Dendritic cell treated with granulocyte-macrophage colony-stimulating factor and Interleukin-4, amounts not matched to agents 40 ng/mL and 50 ng/mL, for 4 days (primary cell): ENCODE results near the gene RAP1GAP2.

ENCODE experiments used
- H3K27ac Mint-ChIP-seq: one replicate; pipeline ENCODE4 v1.8.0; 2022; ENCODE audit warnings: mild to moderate bottlenecking, mixed read lengths
- H3K27me3 Mint-ChIP-seq: one replicate; pipeline ENCODE4 v1.8.0; 2022; ENCODE audit warnings: mild to moderate bottlenecking, mixed read lengths
- H3K36me3 Mint-ChIP-seq: one replicate; pipeline ENCODE4 v1.8.0; 2022; ENCODE audit warnings: low read depth, mixed read lengths
- H3K4me1 Mint-ChIP-seq: one replicate; pipeline ENCODE4 v1.8.0; 2022; ENCODE audit warnings: low read depth, mixed read lengths
- H3K4me3 Mint-ChIP-seq: one replicate; pipeline ENCODE4 v1.8.0; 2022; ENCODE audit warnings: mild to moderate bottlenecking, moderate library complexity, mixed read lengths
- H3K9me3 Mint-ChIP-seq: one replicate; pipeline ENCODE4 v1.8.0; 2022; ENCODE audit warnings: mixed read lengths
- intact Hi-C: fragments of 100-400 bp; cut with micrococcal nuclease; formaldehyde crosslinking; loops from one replicate; pipeline ENCODE4 v1.15.0; 2022

The RAP1GAP2 gene

DNA sequence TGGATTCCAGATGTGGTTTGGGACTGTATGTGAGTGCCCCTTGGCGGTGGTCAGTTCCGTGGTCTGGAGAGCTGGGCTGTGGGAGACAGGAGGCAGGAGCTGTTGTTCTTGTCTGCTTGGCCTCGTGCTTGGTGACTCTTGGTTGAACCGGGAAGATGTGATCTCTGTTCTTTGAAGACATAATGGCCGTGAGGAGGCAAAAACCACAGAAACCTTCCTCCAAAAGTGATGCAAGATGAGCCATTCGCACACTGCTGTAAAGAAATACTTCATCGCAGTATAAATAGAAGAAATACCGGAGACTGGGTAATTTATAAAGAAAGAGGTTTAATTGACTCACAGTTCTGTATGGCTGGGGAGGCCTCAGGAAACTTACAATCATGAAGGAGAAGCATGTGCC lies 128.8 kb downstream of the RAP1GAP2 start:
- H3K4me1 Mint-ChIP-seq: peaks cover 26% of the 10 kb centered on the region
- H3K36me3 Mint-ChIP-seq: peaks cover 21% of the 10 kb centered on the region
- intact Hi-C loops: no loop called here
- H3K4me3 Mint-ChIP-seq: no peak overlapping the region
- H3K27ac Mint-ChIP-seq: peak overlapping the region; percentile 53
- H3K27me3 Mint-ChIP-seq: no peaks in the 10 kb centered on the region
- H3K9me3 Mint-ChIP-seq: no peaks in the 10 kb centered on the region

GRCh38 chr17:2926019-2926650 lies 129.9 kb downstream of the RAP1GAP2 start:
- Mint-ChIP-seq H3K9me3 (no peaks in the 10 kb centered on the region), H3K4me1 (peaks cover 36% of the 10 kb centered on the region)
- intact Hi-C loops: no loop called here

DNA sequence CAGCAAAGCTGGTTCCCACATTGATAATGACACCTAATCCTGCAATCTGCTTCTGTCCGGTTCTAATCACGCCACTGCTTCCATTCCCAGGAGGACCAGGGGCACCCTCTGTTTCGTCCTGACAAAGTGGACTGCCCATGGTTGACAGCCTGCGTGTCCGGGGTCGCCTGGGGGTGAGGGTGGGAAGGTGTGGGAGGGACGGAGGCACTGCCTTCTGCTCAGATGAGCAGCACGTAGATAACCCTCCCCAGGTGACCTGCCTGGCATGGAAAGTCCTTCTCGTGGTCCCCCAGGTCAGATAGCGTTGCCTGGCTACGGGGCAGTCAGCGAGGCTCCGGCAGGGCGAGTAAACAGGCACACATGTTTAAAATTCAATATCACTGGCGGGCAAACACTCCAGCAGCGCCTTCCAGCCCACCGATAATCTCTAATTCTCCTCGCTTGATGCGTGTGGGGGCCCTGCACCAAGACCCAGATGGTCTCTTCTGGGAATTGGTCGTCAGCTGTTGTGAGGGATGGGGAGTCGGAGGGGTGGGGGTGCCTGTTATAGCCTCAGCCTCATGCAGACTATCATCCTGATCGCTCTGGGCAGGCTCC lies 132.2 kb downstream of the RAP1GAP2 start:
- intact Hi-C loops: no loop called here
- H3K4me3 Mint-ChIP-seq: no peak overlapping the region
- H3K36me3 Mint-ChIP-seq: peaks cover 29% of the 10 kb centered on the region

More at GRCh38 chr17:2926019-2926650, 129.9 kb downstream of the RAP1GAP2 start:
- Mint-ChIP-seq H3K27ac (peak overlapping the region; percentile 53), H3K27me3 (no peaks in the 10 kb centered on the region), H3K36me3 (peaks cover 21% of the 10 kb centered on the region), H3K4me3 (no peak overlapping the region)

GRCh38 chr17:2929881-2930533 lies 133.8 kb downstream of the RAP1GAP2 start:
- Mint-ChIP-seq H3K4me1 (peaks cover 33% of the 10 kb centered on the region), H3K4me3 (no peak overlapping the region), H3K36me3 (peaks cover 40% of the 10 kb centered on the region), H3K9me3 (no peaks in the 10 kb centered on the region), H3K27ac (no peak overlapping the region), H3K27me3 (no peaks in the 10 kb centered on the region)
- intact Hi-C loops: loop anchor here (2.0 to 10.0 kb wide), 2 partner anchors 101 to 135 kb away; partner anchors contain the start of gene RAP1GAP2

More for the DNA sequence above, 132.2 kb downstream of the RAP1GAP2 start:
- Mint-ChIP-seq H3K9me3 (no peaks in the 10 kb centered on the region), H3K4me1 (peaks cover 45% of the 10 kb centered on the region), H3K27me3 (no peaks in the 10 kb centered on the region), H3K27ac (no peak overlapping the region)

GRCh38 chr17:2931876-2932275 lies 135.6 kb downstream of the RAP1GAP2 start:
- Mint-ChIP-seq H3K27ac (no peak overlapping the region), H3K4me1 (peaks cover 19% of the 10 kb centered on the region), H3K9me3 (no peaks in the 10 kb centered on the region), H3K36me3 (peaks cover 34% of the 10 kb centered on the region), H3K27me3 (no peaks in the 10 kb centered on the region), H3K4me3 (no peak overlapping the region)
- intact Hi-C loops: loop anchor here (2.0 to 10.0 kb wide), 2 partner anchors 103 to 137 kb away; partner anchors contain the start of gene RAP1GAP2

GRCh38 chr17:2932946-2933345 lies 136.7 kb downstream of the RAP1GAP2 start:
- peaks cover 19% of the 10 kb centered on the region for H3K4me1 Mint-ChIP-seq
- intact Hi-C loops: loop anchor here (10.0 kb wide), 1 partner anchor 138 kb away; the partner anchor contains the start of gene RAP1GAP2
- peaks cover 28% of the 10 kb centered on the region for H3K36me3 Mint-ChIP-seq
- H3K9me3 Mint-ChIP-seq: no peaks in the 10 kb centered on the region
- no peak overlapping the region for H3K27ac Mint-ChIP-seq
- no peak overlapping the region for H3K4me3 Mint-ChIP-seq
- no peaks in the 10 kb centered on the region for H3K27me3 Mint-ChIP-seq

DNA sequence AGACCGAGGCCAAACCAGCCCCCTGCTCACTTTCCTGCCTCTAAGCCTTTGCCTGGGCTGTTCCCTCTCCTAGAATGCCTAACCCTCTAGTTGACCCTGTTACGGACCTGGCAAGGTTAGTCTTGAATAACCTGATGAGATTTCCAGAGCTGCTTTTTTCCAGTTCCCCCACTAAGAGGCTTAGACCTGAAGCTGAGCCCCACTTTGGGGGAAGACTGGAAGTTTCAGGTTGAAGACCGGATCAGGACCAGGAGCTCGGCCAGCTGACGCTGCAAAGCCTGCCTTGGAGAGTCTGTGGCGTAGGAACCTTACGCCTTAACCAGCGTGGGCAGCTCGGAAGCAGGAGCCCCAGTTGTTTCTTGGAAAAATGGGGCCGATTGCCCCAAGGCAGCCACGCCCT lies 137.4 kb downstream of the RAP1GAP2 start:
- Mint-ChIP-seq H3K36me3 (peaks cover 22% of the 10 kb centered on the region), H3K9me3 (no peaks in the 10 kb centered on the region), H3K27me3 (no peaks in the 10 kb centered on the region), H3K27ac (no peak overlapping the region), H3K4me3 (no peak overlapping the region), H3K4me1 (peaks cover 19% of the 10 kb centered on the region)
- intact Hi-C loops: loop anchor here (10.0 kb wide), 1 partner anchor 139 kb away; the partner anchor contains the start of gene RAP1GAP2

DNA sequence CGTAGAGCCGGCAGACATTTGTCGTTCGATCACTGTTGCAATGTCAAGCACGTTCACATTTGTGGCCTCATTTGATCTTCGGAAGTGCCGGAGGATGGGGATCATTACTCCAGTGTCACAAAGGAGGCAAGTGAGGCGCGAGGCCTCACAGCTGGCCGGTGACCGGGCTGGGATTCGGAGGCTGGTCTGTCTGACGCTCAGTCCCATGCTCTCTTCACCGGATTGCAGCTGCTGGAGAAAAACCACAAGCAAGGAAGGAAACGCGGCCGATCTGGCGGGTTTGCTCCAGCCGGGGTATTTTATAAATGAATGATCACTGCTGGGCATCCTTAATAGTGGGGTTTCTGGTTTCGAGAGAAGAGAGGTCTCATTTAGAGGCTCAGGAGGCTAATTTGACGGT lies 139.4 kb downstream of the RAP1GAP2 start:
- Mint-ChIP-seq H3K36me3 (peaks cover 22% of the 10 kb centered on the region), H3K27me3 (no peaks in the 10 kb centered on the region), H3K27ac (no peak overlapping the region), H3K9me3 (no peaks in the 10 kb centered on the region), H3K4me1 (peaks cover 26% of the 10 kb centered on the region), H3K4me3 (no peak overlapping the region)
- intact Hi-C loops: loop anchor here (10.0 kb wide), 1 partner anchor 141 kb away; the partner anchor contains the start of gene RAP1GAP2

DNA sequence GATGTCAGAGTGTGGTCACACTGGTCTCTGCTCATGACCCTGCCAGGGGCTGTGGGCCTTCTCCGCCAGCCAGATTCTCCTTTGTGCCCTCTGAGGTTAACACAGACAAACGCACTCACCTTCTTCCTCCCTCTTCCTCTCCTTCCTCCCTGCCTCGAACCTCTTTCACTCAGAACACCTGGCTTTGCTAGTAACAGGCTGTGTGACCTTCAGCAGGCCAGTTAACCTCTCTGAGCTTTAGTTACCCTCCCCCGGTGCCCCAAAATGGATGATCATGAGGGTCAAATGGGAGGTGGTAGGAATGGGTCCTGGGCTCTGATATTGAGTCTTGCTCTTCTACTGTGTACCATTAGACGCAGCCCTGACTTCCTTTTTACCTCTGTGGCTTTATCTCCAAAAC lies 140.1 kb downstream of the RAP1GAP2 start:
- H3K36me3 Mint-ChIP-seq: peaks cover 22% of the 10 kb centered on the region

GRCh38 chr17:2936771-2937321 lies 140.6 kb downstream of the RAP1GAP2 start:
- no peaks in the 10 kb centered on the region for H3K9me3 Mint-ChIP-seq
- peaks cover 22% of the 10 kb centered on the region for H3K4me1 Mint-ChIP-seq
- H3K36me3 Mint-ChIP-seq: peaks cover 22% of the 10 kb centered on the region
- no peak overlapping the region for H3K27ac Mint-ChIP-seq
- no peak overlapping the region for H3K4me3 Mint-ChIP-seq
- intact Hi-C loops: loop anchor here (10.0 kb wide), 1 partner anchor 142 kb away; the partner anchor contains the start of gene RAP1GAP2
- H3K27me3 Mint-ChIP-seq: no peaks in the 10 kb centered on the region

More for the DNA sequence above, 140.1 kb downstream of the RAP1GAP2 start:
- no peaks in the 10 kb centered on the region for H3K27me3 Mint-ChIP-seq
- H3K4me1 Mint-ChIP-seq: peaks cover 22% of the 10 kb centered on the region
- H3K4me3 Mint-ChIP-seq: no peak overlapping the region
- H3K27ac Mint-ChIP-seq: no peak overlapping the region
- no peaks in the 10 kb centered on the region for H3K9me3 Mint-ChIP-seq
- intact Hi-C loops: loop anchor here (10.0 kb wide), 1 partner anchor 142 kb away; the partner anchor contains the start of gene RAP1GAP2

GRCh38 chr17:2937331-2938003 lies 141.2 kb downstream of the RAP1GAP2 start:
- Mint-ChIP-seq H3K27me3 (no peaks in the 10 kb centered on the region), H3K4me1 (peaks cover 22% of the 10 kb centered on the region), H3K36me3 (peaks cover 22% of the 10 kb centered on the region), H3K9me3 (no peaks in the 10 kb centered on the region), H3K4me3 (no peak overlapping the region), H3K27ac (no peak overlapping the region)
- intact Hi-C loops: loop anchor here (10.0 kb wide), 1 partner anchor 143 kb away; the partner anchor contains the start of gene RAP1GAP2

DNA sequence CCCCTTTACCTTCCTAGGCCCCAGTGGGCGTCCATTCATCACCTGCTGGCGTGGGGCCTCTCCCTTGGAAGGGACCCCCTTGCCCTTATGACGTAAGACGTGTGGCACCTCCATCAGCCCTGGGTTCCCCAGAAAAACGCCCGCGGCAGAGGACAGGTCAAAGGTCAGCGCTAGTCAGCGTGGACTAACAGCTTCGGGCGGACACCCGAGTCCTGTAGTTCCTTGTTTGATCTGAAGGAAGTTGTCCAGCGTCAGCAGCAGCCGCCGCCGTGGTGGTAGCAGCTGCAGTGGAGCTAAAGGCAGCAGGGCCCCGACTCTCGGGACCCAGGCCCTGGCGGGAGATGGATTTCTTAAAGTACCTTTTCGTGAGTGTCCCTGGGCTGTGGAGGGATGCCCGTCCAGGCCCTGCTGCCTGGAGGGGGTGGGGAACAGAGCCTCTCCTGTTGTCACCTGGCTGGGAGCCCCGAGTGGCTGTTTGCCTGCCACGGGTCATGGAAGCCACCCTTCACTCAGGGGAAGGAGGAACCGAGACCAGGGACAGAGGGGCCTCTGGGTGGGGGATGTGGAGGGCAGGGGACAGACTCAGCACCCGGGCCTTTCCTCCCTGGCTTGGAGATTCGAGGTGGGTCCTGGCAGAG lies 143.6 kb downstream of the RAP1GAP2 start:
- peak overlapping the region; percentile 75 for H3K27ac Mint-ChIP-seq
- peak overlapping the region; percentile 45 for H3K4me3 Mint-ChIP-seq
- intact Hi-C loops: loop anchor here (10.0 kb wide), 1 partner anchor 145 kb away; the partner anchor contains the start of gene RAP1GAP2

GRCh38 chr17:2940352-2940751 lies 144.1 kb downstream of the RAP1GAP2 start:
- Mint-ChIP-seq H3K4me3 (peak overlapping the region; percentile 45), H3K27me3 (no peaks in the 10 kb centered on the region), H3K9me3 (no peaks in the 10 kb centered on the region), H3K27ac (peak overlapping the region; percentile 75), H3K4me1 (peaks cover 37% of the 10 kb centered on the region), H3K36me3 (no peaks in the 10 kb centered on the region)
- intact Hi-C loops: no loop called here

More for the DNA sequence above, 143.6 kb downstream of the RAP1GAP2 start:
- H3K36me3 Mint-ChIP-seq: peaks cover 1% of the 10 kb centered on the region
- no peaks in the 10 kb centered on the region for H3K27me3 Mint-ChIP-seq
- H3K4me1 Mint-ChIP-seq: peaks cover 34% of the 10 kb centered on the region
- H3K9me3 Mint-ChIP-seq: no peaks in the 10 kb centered on the region
